GM20431 (cell line): ENCODE results near the gene DNAH12.
"Not testable (repeated sequence)": the region's sequence is repeated elsewhere in the genome, so short reads cannot be mapped to it uniquely, and the experiment has no call there.

Experiments
- in situ Hi-C: fragments of 300-500 bp; cut with MseI, MboI; formaldehyde crosslinking; loops from one replicate; pipeline ENCODE4 v1.15.0; 2020; ENCODE audit warnings: low sequenced_read_pairs; ENCODE audit not compliant: unreplicated experiment

DNAH12 gene

DNA sequence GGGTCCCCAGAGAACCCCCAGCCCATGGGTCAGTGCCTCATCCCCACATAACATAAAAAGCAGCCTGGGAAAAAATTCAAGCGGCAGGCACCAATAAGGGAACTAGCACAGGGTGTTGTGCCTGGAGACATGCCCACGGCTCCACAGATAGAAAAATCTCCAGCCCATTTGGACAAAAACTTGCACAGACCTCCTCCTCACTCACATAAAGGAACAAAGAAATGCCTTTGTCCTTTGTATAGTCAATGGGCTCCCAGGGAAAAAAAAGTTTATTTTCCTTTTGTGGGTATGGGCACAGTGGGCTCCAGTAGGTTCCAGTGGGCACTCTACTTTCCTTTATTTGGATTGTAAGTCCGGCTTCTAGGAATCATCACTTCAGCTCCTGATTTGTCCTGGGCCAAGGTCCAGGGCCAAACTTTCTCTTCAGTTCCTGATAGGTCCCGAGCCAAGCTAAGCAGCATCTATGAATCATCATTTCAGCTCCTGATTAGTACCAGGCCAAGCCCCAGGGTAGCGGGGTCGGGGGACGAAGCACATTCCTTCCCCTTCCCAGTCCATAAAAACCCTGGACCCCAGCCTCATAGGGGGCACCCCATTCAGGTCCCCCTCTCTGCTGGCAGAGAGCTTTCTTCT, 1.6 kb upstream of the DNAH12 start:
- in situ Hi-C loops, result no loop called here

DNA sequence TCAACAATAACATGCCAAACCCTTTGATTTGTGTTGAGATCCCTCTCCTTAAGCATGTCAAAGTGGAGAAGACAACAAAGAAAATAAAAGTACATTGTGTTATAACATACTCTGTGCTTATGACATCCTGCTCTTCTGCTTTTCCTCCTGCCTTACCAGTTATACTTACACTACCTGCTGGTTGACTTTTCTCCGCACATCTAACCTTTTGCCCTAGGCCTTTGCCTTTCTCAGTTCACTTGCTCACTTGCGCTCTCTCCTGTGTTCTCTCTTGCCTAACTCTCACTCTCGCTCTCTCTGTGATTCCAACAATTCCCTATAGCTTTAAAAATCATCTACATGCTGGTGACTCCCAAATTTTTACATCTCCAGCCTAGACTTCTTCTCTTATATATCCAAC, 5.7 kb downstream of the DNAH12 start:
- in situ Hi-C loops, result no loop called here

GRCh38 chr3:57530071-57530608, 14.0 kb downstream of the DNAH12 start:
- in situ Hi-C loops, result no loop called here

- in situ Hi-C loops, result no loop called here
Measured at GRCh38 chr3:57518276-57518915, 25.7 kb downstream of the DNAH12 start.

DNA sequence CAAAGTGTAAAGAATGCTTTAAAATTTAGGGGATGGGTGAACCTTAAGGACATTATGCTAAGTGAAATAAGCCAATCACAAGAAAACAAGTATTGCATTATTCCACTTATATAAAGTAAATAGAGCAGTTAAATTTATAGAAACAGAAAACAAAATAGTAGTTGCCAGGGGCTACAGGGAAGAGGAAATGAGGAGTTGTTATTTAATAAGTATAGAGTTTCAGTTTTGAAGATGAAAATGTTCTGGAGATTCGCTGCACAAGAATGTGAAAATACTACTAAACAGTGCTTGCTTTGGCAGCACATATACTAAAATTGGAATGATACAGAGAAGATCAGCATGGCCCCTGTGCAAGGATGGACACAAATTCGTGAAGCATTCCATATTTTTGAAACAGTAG, 32.0 kb downstream of the DNAH12 start:
- in situ Hi-C loops, result no loop called here

GRCh38 chr3:57505901-57506300, 38.2 kb downstream of the DNAH12 start:
- in situ Hi-C loops, result no loop called here

DNA sequence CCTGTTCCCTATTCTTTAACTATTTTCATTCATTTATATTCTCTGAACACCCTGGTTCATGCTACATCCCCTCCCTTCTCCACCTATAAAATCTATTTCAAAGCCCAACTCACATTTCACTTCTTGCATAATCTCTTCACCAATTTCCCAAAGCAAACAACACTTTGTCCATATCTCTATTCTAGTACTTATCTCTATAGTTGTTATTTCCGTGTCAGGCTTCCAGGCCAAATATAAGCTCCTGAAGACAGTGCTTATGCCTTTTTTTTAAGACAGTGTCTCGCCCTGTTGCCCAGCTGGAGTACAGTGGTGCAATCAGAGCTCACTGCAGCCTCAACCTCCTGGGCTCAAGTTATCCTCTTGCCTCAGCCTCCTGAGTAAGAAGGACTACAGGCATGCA, 43.6 kb downstream of the DNAH12 start:
- in situ Hi-C loops, result no loop called here

DNA sequence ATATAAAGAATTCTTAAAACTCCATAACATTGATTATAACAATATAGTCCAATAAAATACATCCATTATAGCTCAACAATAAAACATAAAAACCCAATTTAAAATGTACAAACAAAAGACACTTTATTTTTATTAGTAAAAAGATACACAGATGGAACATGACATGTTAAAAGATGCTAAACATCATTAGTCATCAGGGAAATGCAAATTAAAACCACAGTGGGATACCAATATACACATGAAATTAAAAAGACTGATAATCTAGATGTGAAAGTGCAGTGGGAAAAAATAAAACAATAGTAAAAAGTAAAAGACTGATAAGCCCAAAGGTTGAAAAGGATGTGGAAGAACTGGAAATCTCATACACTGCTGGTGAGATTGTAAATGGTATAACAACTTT, 46.2 kb downstream of the DNAH12 start:
- in situ Hi-C loops, result no loop called here

GRCh38 chr3:57484563-57484962, 59.6 kb downstream of the DNAH12 start:
- in situ Hi-C loops, result no loop called here

DNA sequence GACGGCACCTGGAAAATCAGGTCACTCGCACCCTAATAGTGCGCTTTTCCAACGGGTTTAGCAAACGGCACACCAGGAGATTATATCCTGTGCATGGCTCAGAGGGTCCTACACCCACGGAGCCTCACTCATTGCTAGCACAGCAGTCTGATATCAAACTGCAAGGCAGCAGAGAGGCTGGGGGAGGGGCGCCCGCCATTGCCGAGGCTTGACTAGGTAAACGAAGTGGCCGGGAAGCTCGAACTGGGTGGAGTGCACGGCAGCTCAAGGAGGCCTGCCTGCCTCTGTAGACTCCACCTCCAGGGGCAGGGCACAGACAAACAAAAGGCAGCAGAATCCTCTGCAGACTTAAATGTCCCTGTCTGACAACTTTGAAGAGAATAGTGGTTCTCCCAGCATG, 67.0 kb downstream of the DNAH12 start:
- in situ Hi-C loops, result not testable (repeated sequence)

- in situ Hi-C loops, result no loop called here
Measured at GRCh38 chr3:57464801-57465200, 79.3 kb downstream of the DNAH12 start.

DNA sequence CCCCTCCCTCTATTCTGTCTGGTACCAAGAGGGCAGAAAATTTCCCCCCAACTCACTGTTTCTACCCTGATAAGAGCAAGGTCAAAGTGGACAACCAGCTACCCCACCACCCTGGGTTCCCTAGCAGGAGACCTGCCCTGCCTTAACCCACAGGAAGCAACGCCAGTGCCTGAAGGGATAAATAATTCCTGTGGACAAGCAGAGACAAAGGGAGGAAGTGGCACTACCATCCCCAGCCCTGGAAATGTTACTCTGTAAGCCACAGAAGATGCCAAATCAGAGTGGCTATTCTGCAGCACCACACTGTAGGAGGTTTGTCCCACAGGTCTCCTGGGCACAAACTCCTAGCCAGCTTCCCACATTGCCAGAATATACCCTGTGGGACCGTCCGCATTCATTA, 80.1 kb downstream of the DNAH12 start:
- in situ Hi-C loops, result no loop called here

DNA sequence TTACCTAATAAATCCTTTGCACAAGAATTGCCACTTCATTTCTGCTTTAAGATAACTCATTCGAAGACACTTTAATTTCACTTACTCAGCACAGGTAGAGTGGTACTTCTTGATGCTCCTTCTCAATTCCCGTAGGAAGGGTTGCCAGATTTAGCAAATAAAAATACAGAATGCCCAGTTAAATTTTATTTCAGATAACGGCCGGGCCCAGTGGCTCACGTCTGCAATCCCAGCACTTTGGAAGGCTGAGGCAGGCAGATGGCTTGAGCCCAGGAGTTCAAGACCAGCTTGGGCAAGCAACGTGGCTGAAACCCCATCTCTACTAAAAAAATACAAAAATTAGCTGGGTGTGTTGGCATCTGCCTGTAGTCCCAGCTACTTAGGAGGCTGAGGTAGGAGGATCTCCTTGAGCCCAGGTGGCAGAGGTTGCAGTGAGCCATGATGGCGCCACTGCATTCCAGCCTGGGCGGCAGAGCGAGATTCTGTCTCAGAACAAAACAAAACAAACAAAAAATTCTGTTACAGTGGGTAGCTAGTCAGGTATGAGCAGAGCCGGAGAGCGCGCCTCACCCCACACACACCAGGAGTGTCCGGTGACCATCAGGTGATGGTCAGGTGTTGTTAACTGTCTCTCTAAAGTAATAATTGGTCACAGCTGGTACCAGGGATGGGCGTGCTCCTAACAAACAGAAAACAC, 92.8 kb downstream of the DNAH12 start:
- in situ Hi-C loops, result no loop called here

DNA sequence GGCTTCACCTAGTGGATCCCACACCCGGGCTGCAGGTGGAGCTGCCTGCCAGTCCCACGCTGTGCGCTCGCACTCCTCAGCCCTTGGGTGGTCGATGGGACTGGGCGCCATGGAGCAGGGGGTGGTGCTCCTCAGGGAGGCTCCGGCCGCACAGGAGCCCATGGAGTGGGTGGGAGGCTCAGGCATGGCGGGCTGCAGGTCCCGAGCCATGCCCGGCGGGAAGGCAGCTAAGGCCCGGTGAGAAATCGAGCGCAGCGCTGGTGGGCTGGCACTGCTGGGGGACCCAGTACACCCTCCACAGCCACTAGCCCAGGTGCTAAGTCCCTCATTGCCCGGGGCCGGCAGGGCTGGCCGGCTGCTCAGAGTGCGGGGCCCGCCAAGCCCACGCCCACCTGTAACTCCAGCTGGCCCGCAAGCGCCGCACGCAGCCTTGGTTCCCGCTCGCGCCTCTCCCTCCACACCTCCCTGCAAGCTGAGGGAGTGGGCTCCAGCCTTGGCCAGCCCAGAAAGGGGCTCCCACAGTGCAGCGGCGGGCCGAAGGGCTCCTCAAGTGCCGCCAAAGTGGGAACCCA, 94.8 kb downstream of the DNAH12 start:
- in situ Hi-C loops, result not testable (repeated sequence)

DNA sequence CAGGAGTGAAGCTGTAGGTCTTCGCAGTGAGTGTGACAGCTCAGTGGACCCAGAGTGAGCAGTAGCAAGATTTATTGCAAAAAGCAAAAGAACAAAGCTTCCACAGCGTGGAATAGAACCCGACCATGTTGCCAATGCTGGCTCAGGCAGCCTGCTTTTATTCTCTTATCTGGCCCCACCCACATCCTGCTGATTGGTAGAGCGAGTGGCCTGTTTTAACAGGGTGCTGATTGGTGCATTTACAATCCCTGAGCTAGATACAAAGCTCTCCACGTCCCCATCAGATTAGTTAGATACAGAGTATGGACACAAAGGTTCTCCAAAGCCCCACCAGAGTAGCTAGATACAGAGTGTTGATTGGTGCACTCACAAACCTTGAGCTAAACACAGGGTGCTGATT, 95.7 kb downstream of the DNAH12 start:
- in situ Hi-C loops, result not testable (repeated sequence)

- in situ Hi-C loops, result no loop called here
Measured at GRCh38 chr3:57446318-57446841, 97.8 kb downstream of the DNAH12 start.

GRCh38 chr3:57444469-57444868, 99.7 kb downstream of the DNAH12 start:
- in situ Hi-C loops, result no loop called here

- in situ Hi-C loops, result not testable (repeated sequence)
Measured at GRCh38 chr3:57440144-57440543, 104.0 kb downstream of the DNAH12 start.

- in situ Hi-C loops, result not testable (repeated sequence)
Measured at GRCh38 chr3:57438460-57438859, 105.7 kb downstream of the DNAH12 start.

DNA sequence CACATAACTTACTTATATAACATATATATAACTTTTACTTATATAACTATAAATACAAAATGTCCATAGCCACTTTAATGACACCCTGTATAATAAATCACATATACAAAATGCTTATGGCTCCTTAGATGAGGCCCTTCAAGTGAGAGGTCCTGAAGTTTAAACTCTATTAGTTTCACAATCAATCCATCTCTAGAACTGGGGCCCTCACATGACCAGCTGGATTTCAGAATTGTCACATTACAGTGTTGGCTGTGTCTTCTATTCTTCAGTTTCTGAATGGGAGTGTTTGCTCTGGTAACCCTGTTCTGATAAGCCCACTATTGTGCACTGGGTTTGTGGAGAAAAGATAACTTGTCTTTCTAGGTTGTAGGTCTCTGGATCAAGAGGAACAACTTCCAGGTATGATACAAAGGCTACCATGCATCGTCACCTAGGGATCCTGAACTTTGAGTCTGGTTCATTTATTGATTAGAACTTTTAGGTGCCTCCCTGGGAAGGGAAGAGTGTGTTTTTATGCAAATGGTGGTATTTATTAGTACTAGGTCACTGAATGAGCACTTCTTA, 107.9 kb downstream of the DNAH12 start:
- in situ Hi-C loops, result no loop called here
